ENCODE results near the gene FAM171A1. TPM values are rescaled to one million over a fixed set of nuclear protein-coding genes. Genes with fewer than 3 reads are reported as not detected.
A peak's percentile ranks its signal among the peaks of the same experiment; 100 is the strongest.

The FAM171A1 gene
- total RNA-seq, 1 donor from 2014 or later = 28.2 TPM

GRCh38 chr10:15344256-15344875 lies 26.7 kb downstream of the FAM171A1 start:
- no peaks in the 10 kb centered on the region for H3K9me3 ChIP-seq (ENCODE audit: low read depth)
- Mint-ChIP-seq H3K27ac (peak overlapping the region; percentile 14), H3K9me3 (no peaks in the 10 kb centered on the region), H3K27me3 (ENCODE audit: insufficient read depth, low read depth) (no peaks in the 10 kb centered on the region), H3K4me1 (peaks cover 32% of the 10 kb centered on the region), H3K36me3 (no peaks in the 10 kb centered on the region), H3K4me3 (no peak overlapping the region)
- no peak for TF ChIP-seq EZH2 (IDR thresholded peaks at IDR 0.05)
- no peak for TF ChIP-seq CTCF (IDR thresholded peaks at IDR 0.05)
- no peak for TF ChIP-seq EZH2phosphoT487 (IDR thresholded peaks at IDR 0.05)
- H3K79me2 ChIP-seq (ENCODE audit: low read depth) = peaks cover 27% of the 10 kb centered on the region
- peak overlapping the region; percentile 1 for H3K4me2 ChIP-seq
- no peak overlapping the region for H3K4me3 ChIP-seq
- H4K20me1 ChIP-seq (ENCODE audit: low read depth) = peaks cover 25% of the 10 kb centered on the region
- no peak for DNase-seq (ENCODE audit: low spot score)
- no peak overlapping the region for H3K27ac ChIP-seq
- peaks cover 18% of the 10 kb centered on the region for H3K4me1 ChIP-seq
- H3K36me3 ChIP-seq = no peaks in the 10 kb centered on the region
- no peak overlapping the region for H3K9ac ChIP-seq
- H3K27me3 ChIP-seq = no peaks in the 10 kb centered on the region
- no peaks in the 10 kb centered on the region for H3F3A ChIP-seq (ENCODE audit: low read depth)
- H2AFZ ChIP-seq (replicated peaks) = no peak overlapping the region

DNA sequence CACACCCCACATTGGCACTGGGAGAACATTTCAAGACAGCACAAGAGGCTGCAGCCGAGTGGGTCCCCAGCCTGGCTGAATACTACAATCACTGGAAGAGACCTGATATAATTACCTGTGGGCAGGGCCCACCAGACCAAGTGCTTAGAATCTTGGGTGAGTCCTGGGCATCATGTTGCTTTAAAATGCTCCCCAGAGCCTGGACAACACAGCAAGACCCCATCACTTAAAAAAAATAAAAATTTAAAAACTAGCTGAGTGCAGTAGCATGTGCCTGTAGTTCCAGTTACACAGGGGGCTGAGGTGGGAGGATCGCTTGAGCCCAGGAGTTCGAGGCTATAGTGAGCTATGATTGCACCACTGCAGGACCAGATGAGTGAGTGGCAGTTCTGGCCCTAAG lies 28.1 kb downstream of the FAM171A1 start:
- Mint-ChIP-seq H3K27me3 (ENCODE audit: insufficient read depth, low read depth) (no peaks in the 10 kb centered on the region), H3K4me1 (peaks cover 26% of the 10 kb centered on the region), H3K27ac (no peak overlapping the region), H3K9me3 (no peaks in the 10 kb centered on the region), H3K36me3 (peaks cover 3% of the 10 kb centered on the region), H3K4me3 (no peak overlapping the region)
- H3K9me3 ChIP-seq (ENCODE audit: low read depth) = no peaks in the 10 kb centered on the region
- H3K9ac ChIP-seq = no peak overlapping the region
- DNase-seq (ENCODE audit: low spot score) = no peak
- H3F3A ChIP-seq (ENCODE audit: low read depth) = no peaks in the 10 kb centered on the region
- H2AFZ ChIP-seq (replicated peaks) = no peak overlapping the region
- H3K4me3 ChIP-seq = no peak overlapping the region
- TF ChIP-seq CTCF (IDR thresholded peaks at IDR 0.05) = no peak
- TF ChIP-seq EZH2 (IDR thresholded peaks at IDR 0.05) = no peak
- no peak for TF ChIP-seq EZH2phosphoT487 (IDR thresholded peaks at IDR 0.05)
- H4K20me1 ChIP-seq (ENCODE audit: low read depth) = peaks cover 25% of the 10 kb centered on the region
- H3K27me3 ChIP-seq = no peaks in the 10 kb centered on the region
- no peak overlapping the region for H3K4me2 ChIP-seq
- H3K36me3 ChIP-seq = no peaks in the 10 kb centered on the region
- H3K79me2 ChIP-seq (ENCODE audit: low read depth) = peaks cover 19% of the 10 kb centered on the region
- no peak overlapping the region for H3K27ac ChIP-seq
- H3K4me1 ChIP-seq = peaks cover 17% of the 10 kb centered on the region

GRCh38 chr10:15341502-15342128 lies 29.5 kb downstream of the FAM171A1 start:
- Mint-ChIP-seq H3K27ac (no peak overlapping the region), H3K27me3 (ENCODE audit: insufficient read depth, low read depth) (no peaks in the 10 kb centered on the region), H3K4me1 (peaks cover 20% of the 10 kb centered on the region), H3K4me3 (no peak overlapping the region), H3K9me3 (no peaks in the 10 kb centered on the region), H3K36me3 (peaks cover 3% of the 10 kb centered on the region)
- Histone ChIP-seq H3K4me1 (peaks cover 11% of the 10 kb centered on the region), H3F3A (ENCODE audit: low read depth) (no peaks in the 10 kb centered on the region), H3K27ac (no peak overlapping the region), H3K27me3 (no peaks in the 10 kb centered on the region), H4K20me1 (ENCODE audit: low read depth) (peaks cover 18% of the 10 kb centered on the region), H3K36me3 (no peaks in the 10 kb centered on the region), H3K9me3 (ENCODE audit: low read depth) (no peaks in the 10 kb centered on the region), H3K79me2 (ENCODE audit: low read depth) (peaks cover 19% of the 10 kb centered on the region), H3K4me2 (no peak overlapping the region), H3K9ac (no peak overlapping the region), H2AFZ (replicated peaks) (no peak overlapping the region), H3K4me3 (no peak overlapping the region)
- no peak for TF ChIP-seq EZH2 (IDR thresholded peaks at IDR 0.05)
- no peak for TF ChIP-seq EZH2phosphoT487 (IDR thresholded peaks at IDR 0.05)
- TF ChIP-seq CTCF (IDR thresholded peaks at IDR 0.05) = no peak
- no peak for DNase-seq (ENCODE audit: low spot score)
